HEK293 (cell line): ENCODE measurements around the gene SETD9.

Experiments used
- CTCF ChIA-PET: fragments of 350-600 bp; formaldehyde crosslinking; extraction: SDS; loops from one replicate; lab custom pipeline; 2021; ENCODE audit warnings: antibody characterized with exemption; lab: Yijun Ruan, JAX
- POLR2A ChIA-PET: fragments of 300-600 bp; formaldehyde crosslinking; extraction: SDS; loops from one replicate; lab custom pipeline; 2020; ENCODE audit warnings: antibody characterized with exemption, inconsistent platforms; lab: Yijun Ruan, JAX
- H3K27ac ChIP-seq: fragments of 200-500 bp; sonication (Bioruptor generic); 2 replicates; pipeline ENCODE4 v1.5.1; 2014; ENCODE audit warnings: low read depth, low read length, control low read depth, inconsistent platforms; ENCODE audit errors: extremely low read depth
- H3K36me3 ChIP-seq, 2 experiments: fragments of 200-500 bp in 1 of 2; sonication (Bioruptor generic) in 1 of 2; 1 replicate in 1 of 2; 2 replicates in 1 of 2; pipeline ENCODE4 v1.5.1; 2014 to 2017; ENCODE audit warnings: inconsistent platforms in 2 of 2, low read length in 2 of 2; ENCODE audit not compliant: control insufficient read depth in 2 of 2, insufficient read depth in 1 of 2
- H3K4me1 ChIP-seq: fragments of 200-500 bp; sonication (Bioruptor generic); 2 replicates; pipeline ENCODE4 v1.5.1; 2014; ENCODE audit warnings: mild to moderate bottlenecking, low read length, inconsistent platforms; ENCODE audit not compliant: control insufficient read depth, insufficient read depth
- H3K4me3 ChIP-seq: 2 replicates; pipeline ENCODE4 v1.5.1; 2011; ENCODE audit warnings: low read depth, mild to moderate bottlenecking, control low read depth, low read length, moderate library complexity
- H3K9me3 ChIP-seq: fragments of 200-500 bp; sonication (Bioruptor generic); 2 replicates; pipeline ENCODE4 v1.5.1; 2014; ENCODE audit warnings: low read depth, low read length, inconsistent platforms; ENCODE audit not compliant: control insufficient read depth, insufficient read depth
- ELK4 ChIP-seq: IDR thresholded peaks from 2 replicates; pipeline ENCODE4 v1.6.1; 2011; ENCODE audit warnings: mild to moderate bottlenecking, low read depth, low read length, borderline replicate concordance
- KLF1 ChIP-seq: fragments of 450-650 bp; formaldehyde crosslinking; IDR thresholded peaks from 2 replicates; pipeline ENCODE4 v1.5.1; 2016; ENCODE audit warnings: missing biosample characterization, missing genetic modification characterization
- PBX3 ChIP-seq: sonication (generic); formaldehyde crosslinking; IDR thresholded peaks from 2 replicates; pipeline ENCODE4 v1.8.1; 2022; ENCODE audit warnings: mild to moderate bottlenecking, moderate library complexity, missing genetic modification reagents
- PRDM2 ChIP-seq: fragments of 450-650 bp; formaldehyde crosslinking; IDR thresholded peaks from 2 replicates; pipeline ENCODE4 v1.5.1; 2016; ENCODE audit warnings: missing biosample characterization, missing genetic modification characterization, borderline replicate concordance
- PRDM4 ChIP-seq: fragments of 450-650 bp; formaldehyde crosslinking; IDR thresholded peaks from 2 replicates; pipeline ENCODE4 v1.5.1; 2017; ENCODE audit warnings: missing biosample characterization, missing genetic modification characterization
- SCRT1 ChIP-seq: fragments of 450-650 bp; formaldehyde crosslinking; IDR thresholded peaks from 2 replicates; pipeline ENCODE4 v1.5.1; 2016; ENCODE audit warnings: missing biosample characterization, missing genetic modification characterization, borderline replicate concordance
- TRIM28 ChIP-seq: IDR thresholded peaks from 2 replicates; pipeline ENCODE4 v1.6.1; 2011; ENCODE audit warnings: low read length, control low read depth, borderline replicate concordance
- YY2 ChIP-seq: fragments of 450-650 bp; formaldehyde crosslinking; IDR thresholded peaks from 2 replicates; pipeline ENCODE4 v1.5.1; 2016; ENCODE audit warnings: missing biosample characterization, missing genetic modification characterization
- ZBTB1 ChIP-seq: fragments of 450-650 bp; formaldehyde crosslinking; IDR thresholded peaks from 2 replicates; pipeline ENCODE4 v1.5.1; 2016; ENCODE audit warnings: missing biosample characterization, missing genetic modification characterization
- ZBTB11 ChIP-seq: fragments of 450-650 bp; formaldehyde crosslinking; conservative IDR thresholded peaks from 2 replicates; pipeline ENCODE4 v1.5.1; 2016; ENCODE audit warnings: low read depth, missing biosample characterization, missing genetic modification characterization
- ZBTB20 ChIP-seq: fragments of 450-650 bp; formaldehyde crosslinking; IDR thresholded peaks from 2 replicates; pipeline ENCODE4 v1.5.1; 2016; ENCODE audit warnings: missing biosample characterization, missing genetic modification characterization
- ZBTB6 ChIP-seq: fragments of 450-650 bp; formaldehyde crosslinking; IDR thresholded peaks from 2 replicates; pipeline ENCODE4 v1.5.1; 2017; ENCODE audit warnings: missing biosample characterization, missing genetic modification characterization
- ZIC2 ChIP-seq: fragments of 450-650 bp; formaldehyde crosslinking; IDR thresholded peaks from 2 replicates; pipeline ENCODE4 v1.5.1; 2016; ENCODE audit warnings: missing biosample characterization, missing genetic modification characterization
- ZNF140 ChIP-seq: fragments of 450-650 bp; formaldehyde crosslinking; IDR thresholded peaks from 2 replicates; pipeline ENCODE4 v1.5.1; 2016; ENCODE audit warnings: missing biosample characterization, missing genetic modification characterization
- ZNF157 ChIP-seq: fragments of 450-650 bp; formaldehyde crosslinking; IDR thresholded peaks from 2 replicates; pipeline ENCODE4 v1.5.1; 2016; ENCODE audit warnings: missing biosample characterization, missing genetic modification characterization
- ZNF174 ChIP-seq: fragments of 450-650 bp; formaldehyde crosslinking; IDR thresholded peaks from 2 replicates; pipeline ENCODE4 v1.5.0; 2017; ENCODE audit warnings: missing biosample characterization, mild to moderate bottlenecking, missing genetic modification characterization
- ZNF211 ChIP-seq: fragments of 450-650 bp; formaldehyde crosslinking; IDR thresholded peaks from 2 replicates; pipeline ENCODE4 v1.5.1; 2016; ENCODE audit warnings: low read depth, missing biosample characterization, missing genetic modification characterization
- ZNF302 ChIP-seq: fragments of 450-650 bp; formaldehyde crosslinking; IDR thresholded peaks from 2 replicates; pipeline ENCODE4 v1.5.1; 2016; ENCODE audit warnings: missing biosample characterization, missing genetic modification characterization, low read depth
- ZNF473 ChIP-seq: fragments of 450-650 bp; formaldehyde crosslinking; IDR thresholded peaks from 2 replicates; pipeline ENCODE4 v1.5.1; 2017; ENCODE audit warnings: missing biosample characterization, missing genetic modification characterization
- ZNF48 ChIP-seq: fragments of 450-650 bp; formaldehyde crosslinking; IDR thresholded peaks from 2 replicates; pipeline ENCODE4 v1.5.1; 2016; ENCODE audit warnings: missing biosample characterization, missing genetic modification characterization
- ZNF521 ChIP-seq: fragments of 450-650 bp; formaldehyde crosslinking; IDR thresholded peaks from 2 replicates; pipeline ENCODE4 v1.5.1; 2017; ENCODE audit warnings: missing biosample characterization, mild to moderate bottlenecking, missing genetic modification characterization
- ZNF600 ChIP-seq: fragments of 450-650 bp; formaldehyde crosslinking; IDR thresholded peaks from 2 replicates; pipeline ENCODE4 v1.5.1; 2016; ENCODE audit warnings: missing biosample characterization, missing genetic modification characterization
- ZSCAN23 ChIP-seq: fragments of 450-650 bp; formaldehyde crosslinking; IDR thresholded peaks from 2 replicates; pipeline ENCODE4 v1.5.1; 2016; ENCODE audit warnings: missing biosample characterization, missing genetic modification characterization
- ZXDB ChIP-seq: fragments of 450-650 bp; formaldehyde crosslinking; IDR thresholded peaks from 2 replicates; pipeline ENCODE4 v1.5.1; 2016; ENCODE audit warnings: missing biosample characterization, missing genetic modification characterization

SETD9 gene

GRCh38 chr5:56964173-56964572 is 54.8 kb downstream of the SETD9 start:
- Histone ChIP-seq H3K27ac (no peak overlapping the region), H3K9me3 (no peaks in the 10 kb centered on the region), H3K36me3 (no peaks in the 10 kb centered on the region), H3K4me1 (no peaks in the 10 kb centered on the region), H3K4me3 (no peak overlapping the region)
- CTCF ChIA-PET, result interaction anchor here (0.6 to 0.8 kb wide), 3 partner anchors 16 to 137 kb away, joined by 3 read pairs; no protein-coding TSS in a partner anchor
- POLR2A ChIA-PET, result interaction anchor here (1.5 kb wide), 1 partner anchor 14 kb away, joined by 5 read pairs; no protein-coding TSS in a partner anchor
- TF ChIP-seq YY2, result no peak
- TF ChIP-seq ZNF600 (tag by site-specific recombination), result no peak
- TF ChIP-seq ZNF48, result no peak
- no peak for TF ChIP-seq KLF1 (tag by site-specific recombination)
- no peak for TF ChIP-seq ZNF473 (tag by site-specific recombination)
- no peak for TF ChIP-seq ZNF174 (tag by site-specific recombination)
- TF ChIP-seq TRIM28, result no peak
- TF ChIP-seq ZBTB1 (tag by site-specific recombination), result no peak
- TF ChIP-seq ELK4, result no peak
- no peak for TF ChIP-seq PBX3 (CRISPR knock-in tag)
- TF ChIP-seq ZBTB20 (tag by site-specific recombination), result no peak
- TF ChIP-seq SCRT1 (tag by site-specific recombination), result no peak
- TF ChIP-seq PRDM4 (tag by site-specific recombination), result peak; percentile 21; the same call in 1 of the 2 replicates
- no peak for TF ChIP-seq ZIC2
- TF ChIP-seq ZBTB11 (tag by site-specific recombination), result no peak
- no peak for TF ChIP-seq ZNF211 (tag by site-specific recombination)
- no peak for TF ChIP-seq ZNF140 (tag by site-specific recombination)
- no peak for TF ChIP-seq PRDM2
- peak; percentile 43; the same call in 1 of the 2 replicates for TF ChIP-seq ZXDB (tag by site-specific recombination)
- TF ChIP-seq ZBTB6, result 0 out of 2 replicates have a peak, but pooled peaks have one; percentile 25
- TF ChIP-seq ZNF157, result no peak
- TF ChIP-seq ZNF302, result no peak
- no peak for TF ChIP-seq ZSCAN23 (tag by site-specific recombination)
- no peak for TF ChIP-seq ZNF521 (tag by site-specific recombination)
